Suprapubic skin (tissue), 4 donors: ENCODE data around the gene TNFRSF11A.

Source experiments
- CTCF ChIP-seq, 2 donors: fragments of 200-600 bp in 1 of 2; fragments of 450-650 bp in 1 of 2; sonication (generic) in 1 of 2; IDR thresholded peaks; one replicate each; pipeline ENCODE4 v1.5.1; 2016 to 2019; ENCODE audit warnings: antibody characterized with exemption in 2 of 2, mild to moderate bottlenecking in 1 of 2, moderate library complexity in 1 of 2
- EP300 ChIP-seq: sonication (generic); formaldehyde crosslinking; IDR thresholded peaks from one replicate; pipeline ENCODE4 v1.6.1; 2017; ENCODE audit warnings: antibody characterized with exemption
- POLR2A ChIP-seq, 2 donors: fragments of 450-650 bp; IDR thresholded peaks; one replicate each; pipeline ENCODE4 v1.6.1; 2017; ENCODE audit warnings: antibody characterized with exemption in 2 of 2, mild to moderate bottlenecking in 2 of 2, moderate library complexity in 2 of 2
- POLR2AphosphoS5 ChIP-seq, 3 donors: sonication (generic); formaldehyde crosslinking; IDR thresholded peaks; one replicate each; pipeline ENCODE4 v1.6.1; 2017; ENCODE audit warnings: antibody characterized with exemption in 3 of 3

DNA sequence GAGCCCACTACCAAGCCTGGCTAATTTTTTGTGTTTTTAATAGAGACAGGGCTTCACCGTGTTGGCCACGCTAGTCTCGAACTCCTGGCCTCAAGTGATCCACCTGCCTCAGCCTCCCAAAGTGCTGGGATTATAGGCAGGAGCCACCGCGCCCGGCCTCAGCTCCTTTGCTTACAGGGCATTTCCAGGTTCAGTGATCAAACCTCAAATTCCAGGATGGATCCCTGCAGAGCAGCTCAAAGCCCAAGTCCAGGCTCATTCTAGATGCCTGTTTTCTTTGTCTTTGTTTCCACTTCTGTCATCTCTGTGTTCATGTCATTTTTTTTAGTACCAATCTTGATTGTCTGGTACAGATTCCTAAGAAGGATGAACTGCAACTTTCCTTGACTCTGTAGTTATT lies 41.9 kb downstream of the TNFRSF11A start:
- no peak for TF ChIP-seq POLR2A (IDR thresholded peaks at IDR 0.05)
- TF ChIP-seq CTCF (IDR thresholded peaks at IDR 0.05), result no peak
- TF ChIP-seq POLR2AphosphoS5 (IDR thresholded peaks at IDR 0.05), result no peak
- no peak for TF ChIP-seq EP300
